LNCaP clone FGC (cell line): ENCODE measurements around the gene HOXD1.

ENCODE experiments used
- DNase-seq: peaks from one replicate; pipeline ENCODE4 v3.0.0-alpha.2; 2011; ENCODE audit warnings: low read depth
- H3K4me3 ChIP-seq: 2 replicates; pipeline ENCODE4 v1.5.1; 2011; ENCODE audit warnings: mild to moderate bottlenecking, low read depth, low read length, control low read depth
- CTCF ChIP-seq: IDR thresholded peaks from 2 replicates; pipeline ENCODE4 v1.5.1; 2012; ENCODE audit warnings: mild to moderate bottlenecking; ENCODE audit not compliant: control insufficient read depth, insufficient read depth; ENCODE audit errors: extremely low read depth

HOXD1 gene

GRCh38 chr2:176173567-176174381 lies 14.7 kb upstream of the HOXD1 start:
- no peak for DNase-seq
- no peak for TF ChIP-seq CTCF

DNA sequence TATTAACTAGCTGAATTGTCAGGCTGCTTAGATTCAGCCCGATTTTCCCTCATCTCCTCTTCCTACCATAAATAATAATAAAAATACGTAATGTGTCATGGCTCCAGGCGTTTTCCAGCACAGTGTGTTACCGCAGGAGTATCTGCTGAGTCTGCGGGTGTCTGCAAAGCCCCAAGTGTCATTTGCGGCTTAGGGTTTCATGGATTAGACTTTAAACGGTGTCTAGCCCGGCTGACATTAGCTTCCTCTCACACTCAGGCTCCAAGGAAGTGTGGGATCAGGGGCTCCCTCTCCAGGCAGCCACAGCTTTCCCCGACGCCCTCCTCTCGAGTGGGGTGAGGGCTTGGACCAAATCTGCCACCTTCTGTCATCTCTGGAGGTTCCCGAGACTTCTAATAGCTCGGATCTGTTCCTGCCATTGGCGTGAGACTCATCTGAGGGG lies 14.1 kb upstream of the HOXD1 start:
- DNase-seq: no peak
- no peak overlapping the region for H3K4me3 ChIP-seq
- TF ChIP-seq CTCF: no peak

More at GRCh38 chr2:176173567-176174381, 14.7 kb upstream of the HOXD1 start:
- H3K4me3 ChIP-seq: no peak overlapping the region

- no peak overlapping the region for H3K4me3 ChIP-seq
- no peak for DNase-seq
- TF ChIP-seq CTCF: no peak
Observed at GRCh38 chr2:176174824-176175708, 13.4 kb upstream of the HOXD1 start.

DNA sequence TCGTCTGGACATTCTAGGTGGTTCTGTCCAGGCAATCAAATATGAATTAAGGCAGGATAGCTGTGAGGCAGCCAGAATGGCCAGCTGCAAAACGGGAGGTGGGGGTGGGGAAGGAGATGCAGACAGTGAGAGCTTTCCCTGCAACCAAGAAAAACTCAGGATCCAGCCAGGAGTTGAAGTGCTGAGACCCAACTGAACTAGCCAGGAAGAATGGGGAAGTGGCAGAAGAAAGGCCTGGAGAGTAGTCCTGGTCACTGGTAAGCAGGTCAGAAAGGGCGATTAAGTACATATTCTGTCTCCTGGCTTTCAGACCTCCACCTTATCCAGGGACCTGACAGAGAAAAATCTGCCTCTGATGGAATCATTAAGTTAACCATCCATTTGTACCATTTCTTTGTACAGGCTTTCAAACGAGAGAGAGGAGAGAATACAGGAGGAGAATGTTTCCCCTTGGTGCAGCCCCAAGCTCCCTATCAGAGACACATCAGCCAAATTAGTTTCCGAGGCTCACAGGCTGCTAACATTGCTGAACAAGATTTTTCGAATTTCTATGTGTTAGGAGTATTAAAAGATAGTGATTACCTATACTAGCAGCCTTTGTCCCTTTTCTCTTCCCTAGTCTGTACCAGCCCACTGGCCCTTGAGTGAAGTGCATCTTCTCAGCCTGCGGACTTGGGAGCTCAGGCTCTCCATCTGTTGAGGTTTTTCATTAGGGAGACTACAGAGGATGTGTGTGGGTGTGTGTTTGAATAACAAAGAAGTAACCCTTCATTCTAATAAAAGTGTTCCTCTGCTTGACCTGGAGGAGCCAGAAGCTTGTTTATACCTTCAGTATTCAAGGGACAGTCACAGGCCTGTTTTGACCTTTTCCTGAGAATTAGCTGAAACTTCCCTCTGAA lies 12.5 kb upstream of the HOXD1 start:
- H3K4me3 ChIP-seq: no peak overlapping the region
- no peak for DNase-seq
- TF ChIP-seq CTCF: no peak

DNA sequence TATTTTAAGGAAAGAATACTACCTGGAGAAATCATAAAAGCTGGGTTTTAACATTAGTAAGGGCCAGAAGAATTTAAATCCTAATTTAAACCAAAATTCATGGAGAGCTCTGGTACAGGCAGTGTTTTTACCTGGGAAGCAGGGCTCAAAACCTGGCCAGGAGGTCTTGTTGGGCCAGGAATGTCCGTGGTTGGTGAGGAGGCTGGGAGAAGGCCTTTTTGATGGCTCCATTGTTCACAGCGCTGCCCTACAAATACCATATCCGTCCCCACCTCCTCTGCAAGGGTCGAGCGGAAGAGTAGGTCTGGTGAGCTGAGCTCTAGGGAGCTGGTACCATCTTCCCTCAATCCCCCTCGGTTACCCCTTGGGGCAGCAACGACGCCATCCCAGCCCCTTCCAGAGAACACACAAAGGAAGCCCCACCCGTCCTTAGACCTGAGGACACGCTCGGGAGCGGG lies 10.9 kb upstream of the HOXD1 start:
- no peak for DNase-seq
- TF ChIP-seq CTCF: no peak
- H3K4me3 ChIP-seq: peak overlapping the region; percentile 44

DNA sequence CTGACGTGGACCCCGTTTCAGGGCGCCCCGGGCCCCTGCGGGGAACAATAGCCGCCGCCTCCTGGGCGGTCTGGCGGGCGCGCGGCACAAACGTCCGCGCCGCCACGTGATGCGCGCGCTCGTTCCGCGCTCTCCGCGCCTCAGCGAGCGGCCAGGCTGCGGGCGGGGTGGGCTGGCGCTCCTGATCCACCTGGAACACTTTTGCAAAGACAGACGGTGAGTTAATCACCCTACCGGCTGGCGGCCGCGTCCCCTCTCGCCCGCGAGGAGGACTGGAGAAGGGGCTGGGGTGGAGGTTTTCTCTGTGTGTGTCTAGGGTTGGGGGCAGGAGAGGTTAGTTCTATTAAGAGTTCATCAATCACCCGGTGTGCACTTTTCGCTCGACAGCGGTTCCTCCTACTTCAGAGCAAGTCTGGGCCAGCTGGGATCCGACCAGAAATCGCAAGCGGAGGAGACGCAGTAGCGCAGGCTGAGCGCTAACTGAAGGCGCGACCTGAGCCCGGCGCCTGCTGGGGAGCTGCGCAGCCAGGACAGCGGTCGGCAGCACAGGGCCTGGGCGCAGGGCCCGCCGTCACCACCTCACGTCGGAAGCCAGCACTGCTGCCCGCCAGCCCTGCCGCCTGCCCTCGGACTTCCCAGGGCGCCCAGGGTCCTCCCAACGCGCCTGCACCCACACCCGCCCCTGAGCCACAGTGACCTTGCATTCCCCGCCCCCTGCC lies 10.3 kb upstream of the HOXD1 start:
- peak overlapping the region; percentile 44 for H3K4me3 ChIP-seq
- no peak for TF ChIP-seq CTCF
- DNase-seq: no peak
